ENCODE results near the gene FAM98B. TPM values are rescaled to one million over a fixed set of nuclear protein-coding genes. Genes with fewer than 3 reads are reported as not detected.

FAM98B gene
- total and polyA plus RNA-seq, 8 donors = 3.2 to 13.8 (median 5.7) TPM

DNA sequence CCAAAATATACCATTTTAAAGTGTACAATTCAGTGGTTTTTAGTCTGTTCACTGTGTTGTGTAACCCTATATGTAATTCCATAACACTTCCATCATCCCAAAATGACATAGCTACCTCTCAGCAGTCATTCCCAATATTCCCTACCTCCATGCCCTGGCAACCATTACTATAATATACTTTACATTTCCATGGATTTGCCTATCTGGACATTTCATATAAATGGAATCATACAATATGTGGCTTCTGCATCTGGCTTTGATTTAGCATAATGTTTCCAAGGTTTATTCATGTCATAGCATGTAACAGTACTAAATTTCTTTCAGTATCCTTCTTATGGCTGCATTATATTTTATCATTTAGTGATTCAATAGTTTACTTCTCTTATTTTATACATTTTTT, 25.3 kb downstream of the FAM98B start:
- intact Hi-C loops (cut with DNase I) = loop anchor here in 1 of 3 donors (10.0 kb wide), 1 partner anchor 206 kb away; no protein-coding TSS in a partner anchor
- Histone ChIP-seq H3K4me3 (no peak overlapping the region), H3K27me3 (no peaks in the 10 kb centered on the region), H3K36me3 (peaks cover 0 to 31% (median 3%) of the 10 kb centered on the region in 3 donors), H3K4me1 (no peaks in the 10 kb centered on the region), H3K9me3 (no peaks in the 10 kb centered on the region), H3K27ac (no peak overlapping the region)
- ATAC-seq (no peak), DNase-seq (no peak), FAIRE-seq (peak; percentile 53)
- TF ChIP-seq, protein P1, sequence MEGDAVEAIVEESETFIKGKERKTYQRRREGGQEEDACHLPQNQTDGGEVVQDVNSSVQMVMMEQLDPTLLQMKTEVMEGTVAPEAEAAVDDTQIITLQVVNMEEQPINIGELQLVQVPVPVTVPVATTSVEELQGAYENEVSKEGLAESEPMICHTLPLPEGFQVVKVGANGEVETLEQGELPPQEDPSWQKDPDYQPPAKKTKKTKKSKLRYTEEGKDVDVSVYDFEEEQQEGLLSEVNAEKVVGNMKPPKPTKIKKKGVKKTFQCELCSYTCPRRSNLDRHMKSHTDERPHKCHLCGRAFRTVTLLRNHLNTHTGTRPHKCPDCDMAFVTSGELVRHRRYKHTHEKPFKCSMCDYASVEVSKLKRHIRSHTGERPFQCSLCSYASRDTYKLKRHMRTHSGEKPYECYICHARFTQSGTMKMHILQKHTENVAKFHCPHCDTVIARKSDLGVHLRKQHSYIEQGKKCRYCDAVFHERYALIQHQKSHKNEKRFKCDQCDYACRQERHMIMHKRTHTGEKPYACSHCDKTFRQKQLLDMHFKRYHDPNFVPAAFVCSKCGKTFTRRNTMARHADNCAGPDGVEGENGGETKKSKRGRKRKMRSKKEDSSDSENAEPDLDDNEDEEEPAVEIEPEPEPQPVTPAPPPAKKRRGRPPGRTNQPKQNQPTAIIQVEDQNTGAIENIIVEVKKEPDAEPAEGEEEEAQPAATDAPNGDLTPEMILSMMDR (IDR thresholded peaks at IDR 0.05) = no peak

DNA sequence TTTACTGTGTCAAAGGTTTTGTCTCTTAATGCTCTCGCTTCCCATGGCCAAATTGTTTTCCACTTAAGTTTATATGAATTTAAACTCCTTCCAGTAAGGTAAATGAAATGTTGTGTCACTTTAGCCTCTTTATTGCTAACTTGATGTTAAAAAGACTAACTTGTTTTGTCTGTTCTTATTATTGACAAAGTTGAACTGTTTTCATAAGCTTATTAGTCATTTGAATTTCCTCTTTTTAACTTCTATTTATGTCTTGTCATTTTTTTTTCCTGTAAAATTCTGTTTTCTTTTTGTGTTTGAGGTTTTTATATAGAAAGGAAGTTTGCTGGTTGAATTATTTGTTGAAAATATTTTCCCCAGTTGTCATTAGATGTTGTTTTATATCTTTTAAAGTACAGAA, 25.8 kb downstream of the FAM98B start:
- Histone ChIP-seq H3K27ac (no peak overlapping the region), H3K36me3 (peaks cover 0 to 30% (median 3%) of the 10 kb centered on the region in 3 donors), H3K4me3 (no peak overlapping the region), H3K9me3 (no peaks in the 10 kb centered on the region), H3K4me1 (no peaks in the 10 kb centered on the region), H3K27me3 (no peaks in the 10 kb centered on the region)
- 96 to 100% methylated on average over 1 of the region's 1 CpG for WGBS, 2 donors
- DNase-seq (no peak), ATAC-seq (no peak), FAIRE-seq (peak; percentile 73)
- intact Hi-C loops (cut with DNase I) = loop anchor here in 1 of 3 donors (10.0 kb wide), 1 partner anchor 205 kb away; no protein-coding TSS in a partner anchor
- TF ChIP-seq, protein P1 (IDR thresholded peaks at IDR 0.05) = no peak

DNA sequence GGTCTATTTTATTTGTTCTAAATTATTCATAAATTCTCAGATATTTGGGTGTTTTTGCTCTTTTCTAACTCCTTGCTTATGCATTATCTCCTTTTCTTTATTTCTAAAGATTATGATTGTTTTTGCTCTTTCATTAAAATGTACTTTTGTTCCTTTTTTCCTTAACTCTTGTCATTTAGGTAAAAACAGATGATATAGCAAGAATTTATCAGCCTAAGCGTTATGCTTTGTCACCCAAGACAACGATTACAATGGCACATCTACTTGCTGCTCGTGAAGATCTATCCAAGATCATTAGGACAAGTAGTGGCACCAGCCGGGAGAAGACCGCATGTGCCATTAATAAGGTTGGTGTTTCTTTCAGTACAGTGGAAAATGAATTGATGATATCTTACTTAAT, 27.2 kb downstream of the FAM98B start:
- Histone ChIP-seq H3K36me3 (peaks cover 0 to 21% (median 0%) of the 10 kb centered on the region in 3 donors), H3K4me3 (no peak overlapping the region), H3K27me3 (no peaks in the 10 kb centered on the region), H3K27ac (no peak overlapping the region), H3K4me1 (no peaks in the 10 kb centered on the region), H3K9me3 (no peaks in the 10 kb centered on the region)
- TF ChIP-seq, protein P1 (IDR thresholded peaks at IDR 0.05) = no peak
- no peak for FAIRE-seq
- 90 to 95% methylated on average over 5 of the region's 5 CpGs for WGBS, 2 donors
- ATAC-seq = no peak
- no peak for DNase-seq
- intact Hi-C loops (cut with DNase I) = no loop called here

DNA sequence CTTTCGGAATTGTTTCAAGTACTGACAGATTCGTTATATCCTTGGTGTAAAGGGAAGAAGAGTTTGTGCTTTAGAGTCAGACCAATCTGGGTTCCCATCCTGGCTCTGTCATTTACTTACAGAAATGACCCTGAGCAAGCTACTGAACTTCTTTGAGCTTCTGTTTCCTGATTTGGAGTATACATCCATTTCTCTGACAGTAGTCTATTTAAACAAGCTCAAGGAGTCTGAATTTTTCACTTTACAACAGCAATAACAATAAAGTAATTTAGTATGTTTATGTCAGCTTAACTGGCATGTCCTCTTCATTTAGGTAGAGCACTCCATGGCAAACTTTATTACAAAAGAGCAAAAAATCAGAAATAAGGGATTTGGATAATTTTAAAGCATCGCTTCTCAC, 27.8 kb downstream of the FAM98B start:
- TF ChIP-seq, protein P1 (IDR thresholded peaks at IDR 0.05) = no peak
- Histone ChIP-seq H3K4me1 (no peaks in the 10 kb centered on the region), H3K27ac (no peak overlapping the region), H3K27me3 (no peaks in the 10 kb centered on the region), H3K36me3 (peaks cover 0 to 21% (median 0%) of the 10 kb centered on the region in 3 donors), H3K9me3 (no peaks in the 10 kb centered on the region), H3K4me3 (no peak overlapping the region)
- no peak for DNase-seq
- intact Hi-C loops (cut with DNase I) = no loop called here
- no peak for ATAC-seq
- no peak for FAIRE-seq
- WGBS, 2 donors = 93 to 94% methylated on average over 3 of the region's 3 CpGs

DNA sequence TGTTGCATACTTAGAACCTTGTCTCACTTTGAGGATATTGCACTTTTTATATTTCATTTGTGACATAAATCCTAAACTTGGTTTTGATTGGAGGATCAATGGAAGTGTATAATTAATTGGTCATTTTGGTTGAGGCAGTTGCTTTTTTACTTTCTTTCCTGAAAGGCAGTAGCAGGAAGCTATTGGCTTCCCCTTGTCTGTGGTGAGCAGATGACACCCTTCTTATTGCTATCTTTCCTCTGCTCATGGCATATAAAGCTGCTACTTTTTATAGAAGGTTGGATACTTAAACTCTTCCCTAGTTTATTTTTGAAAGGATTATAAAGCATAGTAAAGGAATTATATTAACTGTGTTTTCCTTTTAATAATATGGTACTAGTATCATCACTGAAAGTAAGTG, 28.6 kb downstream of the FAM98B start:
- H3K36me3 ChIP-seq = peaks cover 0 to 14% (median 0%) of the 10 kb centered on the region in 3 donors
- FAIRE-seq = no peak

More for the DNA sequence above, 28.6 kb downstream of the FAM98B start:
- intact Hi-C loops (cut with DNase I) = no loop called here
- H3K27ac ChIP-seq = no peak overlapping the region
- DNase-seq (no peak), ATAC-seq (no peak)
- TF ChIP-seq, protein P1 (IDR thresholded peaks at IDR 0.05) = no peak
- no peak overlapping the region for H3K4me3 ChIP-seq
- no peaks in the 10 kb centered on the region for H3K27me3 ChIP-seq
- H3K9me3 ChIP-seq = no peaks in the 10 kb centered on the region
- H3K4me1 ChIP-seq = no peaks in the 10 kb centered on the region
